ENCODE results near the gene CSF2RB.
"Not testable (repeated sequence)": the region's sequence is repeated elsewhere in the genome, so short reads cannot be mapped to it uniquely, and the experiment has no call there.

CSF2RB gene

GRCh38 chr22:36976606-36977005 lies 63.2 kb downstream of the CSF2RB start:
- no peak for DNase-seq

- DNase-seq, result peak; percentile 83
Observed at GRCh38 chr22:36977401-36977861, 64.0 kb downstream of the CSF2RB start.

- peak; percentile 90 for DNase-seq
Observed at GRCh38 chr22:36977947-36978660, 64.7 kb downstream of the CSF2RB start.

- DNase-seq, result no peak
Observed at GRCh38 chr22:36979016-36979910, 65.8 kb downstream of the CSF2RB start.

- no peak for DNase-seq
Observed at GRCh38 chr22:36981247-36981775, 67.9 kb downstream of the CSF2RB start.

GRCh38 chr22:36982136-36982535 lies 68.7 kb downstream of the CSF2RB start:
- DNase-seq, result no peak

GRCh38 chr22:36985211-36985889 lies 71.9 kb downstream of the CSF2RB start:
- no peak for DNase-seq

- peak; percentile 30 for DNase-seq
Observed at GRCh38 chr22:36986242-36986821, 72.9 kb downstream of the CSF2RB start.

GRCh38 chr22:36988075-36988832 lies 74.8 kb downstream of the CSF2RB start:
- DNase-seq, result no peak

- DNase-seq, result not testable (repeated sequence)
Observed at GRCh38 chr22:36989012-36989411, 75.6 kb downstream of the CSF2RB start.
